NOMO-1 (cell line): ENCODE data around the gene CHD6.

Experiments used
- DNase-seq, 2 experiments: peaks; one replicate each; lab custom pipeline; 2025; ENCODE audit not compliant: unreplicated experiment in 2 of 2; lab: John Stamatoyannopoulos, UW

CHD6 gene

DNA sequence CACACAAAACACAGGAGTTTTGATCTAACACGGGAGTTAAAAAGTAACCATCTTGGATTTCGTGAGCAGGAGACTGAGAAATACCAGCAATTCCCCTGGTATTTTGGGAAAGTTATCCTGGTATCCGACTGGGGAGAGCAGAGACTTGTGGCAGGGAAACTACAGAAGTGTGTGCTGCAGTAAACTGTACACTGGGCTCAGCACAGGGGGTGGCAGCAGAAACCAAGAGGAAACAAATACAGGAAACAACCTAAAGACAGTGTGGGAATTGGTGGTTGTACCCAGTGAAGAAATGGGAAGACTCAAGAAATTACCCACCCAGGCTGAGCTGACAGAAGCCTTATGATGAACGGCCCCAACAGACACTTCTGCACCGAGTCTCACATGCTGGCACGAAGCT lies 109.8 kb downstream of the CHD6 start:
- no peak for DNase-seq

GRCh38 chr20:41507851-41508250 lies 110.3 kb downstream of the CHD6 start:
- no peak for DNase-seq

DNA sequence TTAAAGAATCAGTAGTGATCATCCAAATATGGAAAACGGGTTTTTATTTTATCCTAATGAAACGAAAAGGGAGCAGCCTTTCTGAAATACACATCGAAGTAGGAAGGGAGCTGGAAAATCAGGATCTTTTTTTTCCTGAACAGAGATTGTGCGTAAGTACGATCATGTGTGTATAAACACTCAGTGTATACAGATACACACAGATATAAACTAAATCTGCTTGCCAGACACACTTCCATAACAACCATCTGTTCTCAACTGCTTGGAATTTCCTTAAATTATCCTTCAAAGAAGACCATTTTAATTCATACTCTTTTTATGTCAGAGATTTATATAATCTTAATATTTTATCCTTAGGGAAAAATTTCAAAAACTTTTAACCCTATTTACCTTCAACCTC lies 110.7 kb downstream of the CHD6 start:
- DNase-seq = no peak

DNA sequence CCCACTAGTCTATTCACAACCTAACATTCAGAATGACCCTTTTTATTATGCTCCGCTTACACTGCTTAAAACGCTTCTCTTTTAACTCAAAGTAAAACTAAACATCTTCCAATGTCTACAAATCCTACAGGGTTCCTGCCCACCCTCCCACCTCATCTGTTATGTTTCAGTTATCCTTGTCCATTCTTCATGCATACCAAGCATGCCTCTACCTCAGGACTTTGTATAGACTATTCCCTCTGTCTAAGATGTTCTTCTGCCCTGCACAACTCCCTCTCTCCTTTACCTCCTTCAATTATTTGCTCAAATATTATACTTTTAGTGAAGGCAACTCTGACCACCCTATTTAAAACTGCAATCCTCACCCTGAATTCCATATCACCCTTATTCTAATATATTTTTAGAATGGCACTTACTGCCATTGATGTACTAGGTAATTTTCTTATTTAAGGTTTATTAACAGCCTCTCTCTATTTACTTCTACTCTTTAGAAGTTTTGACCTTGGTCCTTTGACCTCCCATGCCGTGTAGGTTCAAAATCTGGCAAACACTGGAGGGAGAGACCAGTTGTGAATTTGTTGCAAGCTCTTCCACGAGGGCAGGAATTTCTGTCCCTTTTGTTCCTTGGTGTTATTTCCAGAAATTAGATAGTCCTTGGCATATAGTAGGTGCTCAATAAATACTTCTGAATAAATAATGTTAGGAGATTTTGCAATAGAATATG lies 111.8 kb downstream of the CHD6 start:
- DNase-seq = no peak

GRCh38 chr20:41505184-41505583 lies 113.0 kb downstream of the CHD6 start:
- DNase-seq = no peak

DNA sequence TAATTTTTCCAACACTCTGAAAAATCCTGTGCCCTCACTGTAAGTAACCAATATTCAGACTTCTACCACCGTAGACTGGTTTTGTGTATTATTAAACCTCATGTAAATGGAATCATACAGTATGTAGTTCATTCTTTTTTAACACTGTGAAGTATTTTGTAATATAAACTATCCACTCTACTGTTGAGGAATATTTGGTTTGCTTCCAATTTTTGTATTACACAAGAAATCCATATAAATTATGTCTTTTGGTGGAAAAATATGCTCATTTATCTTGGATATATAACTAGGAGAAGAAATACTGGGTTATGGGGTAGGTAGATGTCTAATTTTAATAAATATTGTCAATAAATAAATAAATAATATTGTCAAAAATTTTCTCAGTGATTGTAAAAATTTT lies 116.8 kb downstream of the CHD6 start:
- no peak for DNase-seq

- DNase-seq = no peak
These were observed 118.0 kb downstream of the CHD6 start for GRCh38 chr20:41499961-41500725.

GRCh38 chr20:41499064-41499463 lies 119.1 kb downstream of the CHD6 start:
- DNase-seq = no peak

DNA sequence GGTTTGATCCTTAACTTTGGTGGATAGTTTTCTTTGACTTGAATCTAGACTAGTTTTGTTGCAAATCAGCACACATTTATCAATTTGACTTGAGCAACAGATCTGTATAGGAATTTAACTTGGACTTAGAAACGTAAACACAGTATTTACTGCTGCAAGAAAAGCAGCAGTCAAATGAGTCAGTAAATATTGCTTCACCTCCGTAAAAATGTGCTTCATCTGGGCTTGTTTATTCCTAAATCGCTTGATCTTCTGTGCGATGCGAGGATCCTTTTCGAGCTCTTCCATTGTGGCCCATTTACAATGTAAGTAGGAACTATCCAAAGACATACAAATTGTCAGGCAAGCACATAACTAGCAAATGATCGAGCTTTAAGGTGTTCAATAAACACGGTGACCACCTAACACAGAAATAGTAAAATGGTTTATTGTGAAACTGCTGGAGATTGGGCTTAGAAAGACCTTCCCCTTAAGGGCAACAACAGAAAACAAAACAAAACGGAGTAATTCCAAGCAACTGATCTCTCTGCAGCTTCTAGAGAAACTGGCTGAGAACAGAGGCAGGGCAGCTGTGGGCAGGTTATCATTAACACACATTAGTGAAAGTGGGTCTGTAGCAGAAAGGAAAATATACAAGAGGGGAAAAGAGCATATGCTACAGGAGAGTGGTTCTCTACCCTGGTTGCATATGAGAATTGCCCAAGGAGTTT lies 120.8 kb downstream of the CHD6 start:
- DNase-seq = no peak

DNA sequence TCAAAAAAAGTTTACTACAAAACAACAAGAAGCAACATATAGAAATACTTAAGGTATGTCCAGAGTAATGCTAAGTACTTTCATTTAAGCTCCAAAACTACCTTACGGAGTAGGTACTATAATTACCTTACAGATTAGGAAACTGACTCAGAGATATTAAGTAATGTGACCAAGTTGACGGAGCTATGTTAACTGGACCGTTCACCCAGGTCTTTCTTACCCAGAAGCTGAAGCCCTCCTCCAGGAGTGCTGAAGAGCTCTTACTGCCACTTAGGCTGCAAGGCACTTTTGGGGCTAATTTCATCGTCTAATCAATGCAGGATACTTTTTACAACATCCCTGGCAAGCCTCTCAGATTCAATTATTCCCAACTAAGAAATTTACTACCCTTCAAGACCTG lies 123.7 kb downstream of the CHD6 start:
- DNase-seq = no peak

DNA sequence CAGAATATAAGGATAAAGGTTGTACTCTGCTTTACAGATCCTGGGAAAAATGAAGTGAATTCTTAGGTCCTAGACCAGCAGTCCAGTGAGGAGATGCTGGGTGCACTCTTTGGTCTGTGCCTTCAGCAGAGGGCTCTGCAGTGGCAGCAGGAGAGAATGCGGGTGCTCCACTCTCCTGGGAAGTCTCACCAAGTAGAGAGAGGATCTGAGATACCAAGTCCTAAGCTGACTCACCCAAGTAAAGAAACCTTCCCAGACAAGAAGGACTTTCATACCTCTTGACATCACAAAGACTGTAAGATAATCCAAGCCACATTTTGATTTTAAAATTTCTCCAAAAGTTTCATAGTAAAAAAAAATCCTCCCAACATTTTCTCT lies 134.6 kb downstream of the CHD6 start:
- DNase-seq = no peak

- DNase-seq = no peak
These were observed 135.3 kb downstream of the CHD6 start for GRCh38 chr20:41482647-41483552.

DNA sequence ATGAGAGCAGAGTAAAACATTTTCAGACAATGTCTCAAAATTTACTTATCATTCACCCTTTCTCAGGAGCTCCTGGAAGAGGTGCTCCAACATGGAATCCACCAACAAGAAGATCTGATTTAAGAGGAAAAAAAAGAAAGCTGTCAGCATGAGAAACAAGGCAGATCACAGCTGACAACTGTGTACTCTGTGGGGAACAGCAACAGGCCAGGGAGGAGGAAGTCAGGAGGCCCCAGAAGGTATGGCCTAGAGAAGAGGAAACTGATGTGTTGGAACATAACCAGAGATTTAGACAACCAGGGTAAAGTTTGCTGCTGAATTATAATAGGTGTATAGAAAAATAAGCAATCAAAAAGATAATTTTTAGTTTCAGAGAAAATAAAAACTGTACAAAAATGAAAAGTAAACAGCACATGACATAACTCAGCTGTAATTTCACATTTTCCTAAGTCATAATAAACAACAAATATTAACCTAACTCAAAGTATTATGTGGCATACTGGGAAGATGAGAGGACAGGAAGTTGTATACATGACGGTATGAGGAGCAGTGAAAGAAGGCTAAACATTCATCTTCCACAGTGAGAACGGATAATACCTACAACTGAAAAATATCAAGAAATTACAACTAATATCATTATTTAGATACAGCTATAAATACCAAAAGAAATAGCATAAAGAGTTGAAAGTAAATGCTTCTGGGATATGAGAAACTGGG lies 138.0 kb downstream of the CHD6 start:
- peak; percentile 57 to 82 for DNase-seq

GRCh38 chr20:41479113-41479512 lies 139.1 kb downstream of the CHD6 start:
- no peak for DNase-seq

DNA sequence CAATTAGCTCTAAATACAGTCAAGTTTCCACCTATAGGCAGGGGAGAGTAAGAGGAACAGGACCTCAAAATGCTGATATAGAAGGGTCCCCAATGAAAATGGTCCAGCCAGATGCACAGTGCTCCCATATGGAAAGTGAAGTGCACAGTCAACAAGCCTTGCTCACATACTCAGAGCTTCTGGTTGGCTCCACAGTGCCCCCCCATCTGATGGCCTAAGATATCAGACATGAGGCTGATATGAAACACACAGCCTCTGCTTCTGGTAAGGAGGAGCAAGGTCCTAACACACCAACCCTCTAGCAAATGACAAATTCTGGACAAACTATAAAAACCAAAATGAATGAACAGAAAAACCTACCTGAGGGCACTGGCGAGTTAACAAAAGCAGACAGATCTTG lies 140.2 kb downstream of the CHD6 start:
- no peak for DNase-seq

GRCh38 chr20:41476446-41476845 lies 141.7 kb downstream of the CHD6 start:
- DNase-seq = no peak

- no peak for DNase-seq
These were observed 142.2 kb downstream of the CHD6 start for GRCh38 chr20:41476013-41476441.

DNA sequence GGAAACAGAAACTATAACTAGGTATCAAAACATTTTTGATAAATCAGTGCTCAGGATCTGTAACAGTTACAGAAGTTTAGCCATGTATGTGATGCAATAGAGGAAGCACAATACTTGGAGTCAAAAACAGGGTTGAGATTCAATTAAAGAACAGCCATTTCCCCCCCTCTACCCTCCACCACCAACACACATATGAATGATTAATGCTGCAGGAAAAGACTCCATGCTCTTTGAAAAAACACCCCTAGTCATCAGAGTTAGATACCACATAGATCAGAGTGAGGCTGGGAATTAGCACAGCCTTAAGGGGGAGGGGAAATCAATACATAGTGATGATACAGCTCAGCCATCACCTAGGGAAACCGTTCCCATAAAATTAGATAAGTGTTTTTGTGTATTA lies 142.7 kb downstream of the CHD6 start:
- DNase-seq = no peak

GRCh38 chr20:41470362-41471095 lies 147.6 kb downstream of the CHD6 start:
- DNase-seq = no peak
